Neural crest cell (in vitro differentiated cells): ENCODE results near the gene CLNK. TPM values are rescaled to one million over a fixed set of nuclear protein-coding genes. Genes with fewer than 3 reads are reported as not detected.
A peak's percentile ranks its signal among the peaks of the same experiment; 100 is the strongest.

Experiments
- DNase-seq: peaks from one replicate; pipeline ENCODE4 v3.0.0; 2021; ENCODE audit warnings: low read depth, mixed read lengths, low spot score
- H3K27ac Mint-ChIP-seq: one replicate; pipeline ENCODE4 v1.8.0; 2021; ENCODE audit warnings: mild to moderate bottlenecking, mixed read lengths; ENCODE audit not compliant: unreplicated experiment
- H3K27me3 Mint-ChIP-seq: 2 replicates; pipeline ENCODE4 v1.8.0; 2021; ENCODE audit warnings: low read depth, mild to moderate bottlenecking, mixed read lengths
- H3K36me3 Mint-ChIP-seq: 2 replicates; pipeline ENCODE4 v1.8.0; 2021; ENCODE audit warnings: low read depth, mild to moderate bottlenecking, mixed read lengths
- H3K4me1 Mint-ChIP-seq: 2 replicates; pipeline ENCODE4 v1.8.0; 2021; ENCODE audit warnings: mixed read lengths
- H3K4me3 Mint-ChIP-seq: one replicate; pipeline ENCODE4 v1.8.0; 2021; ENCODE audit warnings: mild to moderate bottlenecking, mixed read lengths
- H3K9me3 Mint-ChIP-seq: 2 replicates; pipeline ENCODE4 v1.8.0; 2021; ENCODE audit warnings: mixed read lengths
- total RNA-seq: library from RNA; stranded (reverse); gene quantifications from 2 replicates; pipeline ENCODE4 v1.2.1, GENCODE V29; 2021
- TF ChIP-seq, protein P1 (sequence below): fragments of 200-600 bp; sonication (generic); conservative IDR thresholded peaks from 2 replicates; pipeline ENCODE4 v1.5.0; 2021; ENCODE audit warnings: antibody characterized with exemption, mild to moderate bottlenecking

The CLNK gene
- total RNA-seq, 1 donor from 2014 or later: not detected

DNA sequence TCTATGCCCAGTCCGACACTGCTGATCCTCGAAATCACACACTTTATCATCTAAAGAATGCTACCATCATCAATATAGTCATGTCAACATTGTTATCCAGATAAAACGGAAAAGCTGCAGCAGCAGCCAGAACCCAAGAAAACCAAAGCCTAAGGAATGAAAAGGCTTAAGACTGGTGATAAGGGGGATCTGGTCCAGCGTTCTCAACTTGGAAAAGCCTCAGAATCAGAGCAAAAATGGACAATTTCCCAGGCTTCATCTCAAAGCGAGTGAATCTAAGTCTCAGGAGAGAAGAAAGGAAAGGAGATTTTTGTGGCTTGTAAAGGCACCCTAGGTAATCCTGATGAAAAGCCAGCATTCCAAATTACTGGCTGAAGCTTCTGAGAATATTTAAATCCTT, 235.6 kb downstream of the CLNK start:
- H3K27ac Mint-ChIP-seq: no peak overlapping the region
- TF ChIP-seq, protein P1, sequence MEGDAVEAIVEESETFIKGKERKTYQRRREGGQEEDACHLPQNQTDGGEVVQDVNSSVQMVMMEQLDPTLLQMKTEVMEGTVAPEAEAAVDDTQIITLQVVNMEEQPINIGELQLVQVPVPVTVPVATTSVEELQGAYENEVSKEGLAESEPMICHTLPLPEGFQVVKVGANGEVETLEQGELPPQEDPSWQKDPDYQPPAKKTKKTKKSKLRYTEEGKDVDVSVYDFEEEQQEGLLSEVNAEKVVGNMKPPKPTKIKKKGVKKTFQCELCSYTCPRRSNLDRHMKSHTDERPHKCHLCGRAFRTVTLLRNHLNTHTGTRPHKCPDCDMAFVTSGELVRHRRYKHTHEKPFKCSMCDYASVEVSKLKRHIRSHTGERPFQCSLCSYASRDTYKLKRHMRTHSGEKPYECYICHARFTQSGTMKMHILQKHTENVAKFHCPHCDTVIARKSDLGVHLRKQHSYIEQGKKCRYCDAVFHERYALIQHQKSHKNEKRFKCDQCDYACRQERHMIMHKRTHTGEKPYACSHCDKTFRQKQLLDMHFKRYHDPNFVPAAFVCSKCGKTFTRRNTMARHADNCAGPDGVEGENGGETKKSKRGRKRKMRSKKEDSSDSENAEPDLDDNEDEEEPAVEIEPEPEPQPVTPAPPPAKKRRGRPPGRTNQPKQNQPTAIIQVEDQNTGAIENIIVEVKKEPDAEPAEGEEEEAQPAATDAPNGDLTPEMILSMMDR: no peak
- H3K27me3 Mint-ChIP-seq: no peaks in the 10 kb centered on the region
- peaks cover 90% of the 10 kb centered on the region for H3K36me3 Mint-ChIP-seq
- no peak overlapping the region for H3K4me3 Mint-ChIP-seq
- DNase-seq: no peak
- peaks cover 36% of the 10 kb centered on the region for H3K9me3 Mint-ChIP-seq
- H3K4me1 Mint-ChIP-seq: peaks cover 4% of the 10 kb centered on the region

DNA sequence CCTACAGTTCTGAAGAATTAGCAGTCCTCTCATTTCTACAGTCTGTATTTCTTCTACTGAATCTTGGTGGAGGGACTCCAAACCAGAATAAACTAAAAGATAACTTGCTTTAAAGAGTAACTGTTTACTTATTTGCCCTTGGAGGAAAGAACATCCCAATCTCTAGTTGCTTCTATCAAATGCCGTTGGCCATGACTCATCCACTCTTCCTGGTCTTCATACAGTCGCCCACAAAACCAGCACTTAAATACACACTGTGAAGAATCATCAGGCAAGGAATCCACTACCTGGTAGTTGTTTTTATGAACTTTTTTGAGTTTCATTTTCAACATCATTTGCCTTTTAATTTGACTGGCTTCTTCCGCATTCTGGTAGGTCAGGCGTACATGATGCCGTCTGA, 241.6 kb downstream of the CLNK start:
- no peaks in the 10 kb centered on the region for H3K27me3 Mint-ChIP-seq
- no peak overlapping the region for H3K4me3 Mint-ChIP-seq
- TF ChIP-seq, protein P1: no peak
- peaks cover 26% of the 10 kb centered on the region for H3K9me3 Mint-ChIP-seq
- H3K36me3 Mint-ChIP-seq: peaks cover 75% of the 10 kb centered on the region
- no peak for DNase-seq
- H3K4me1 Mint-ChIP-seq: no peaks in the 10 kb centered on the region
- no peak overlapping the region for H3K27ac Mint-ChIP-seq

DNA sequence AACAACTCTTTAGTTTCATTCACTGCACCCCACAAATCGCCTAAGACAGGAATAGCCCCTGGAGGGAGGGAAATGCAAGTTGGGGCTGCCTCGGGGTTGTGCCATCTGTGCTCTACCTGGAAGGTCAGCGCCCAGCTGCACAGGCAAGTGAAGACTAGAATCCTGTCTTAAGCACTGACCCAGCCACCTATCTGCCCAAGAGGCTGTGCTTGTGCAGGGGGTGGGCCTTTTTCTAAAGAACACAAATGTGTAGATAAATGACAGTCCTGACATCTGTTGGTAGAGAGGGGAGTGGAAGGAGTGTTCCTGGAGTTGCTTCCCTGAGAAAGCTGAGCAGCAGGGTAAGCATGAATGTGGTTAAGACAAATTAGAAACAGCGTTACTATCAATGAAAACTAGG, 243.1 kb downstream of the CLNK start:
- Mint-ChIP-seq H3K27ac (peak overlapping the region; percentile 17), H3K9me3 (peaks cover 18% of the 10 kb centered on the region), H3K27me3 (no peaks in the 10 kb centered on the region), H3K36me3 (peaks cover 70% of the 10 kb centered on the region), H3K4me1 (no peaks in the 10 kb centered on the region), H3K4me3 (no peak overlapping the region)
- TF ChIP-seq, protein P1: no peak
- DNase-seq: no peak

DNA sequence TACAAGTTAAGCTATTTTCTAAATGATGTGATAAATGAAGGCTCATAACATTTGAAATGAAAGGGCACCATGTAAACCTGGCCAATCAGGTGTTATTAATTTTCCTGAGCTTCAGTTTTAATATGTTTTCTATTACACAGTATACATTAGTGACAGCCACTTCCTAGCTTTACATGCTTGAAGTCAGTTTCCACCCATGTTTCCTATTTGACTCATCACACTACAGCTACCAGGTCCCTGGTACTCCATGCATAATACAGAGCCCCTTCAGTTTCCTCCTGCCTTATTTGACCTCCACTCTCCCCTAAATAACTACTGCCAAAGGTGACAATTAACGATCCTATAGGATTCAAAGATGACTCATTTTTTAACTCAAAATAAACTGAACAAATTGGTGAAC, 245.6 kb downstream of the CLNK start:
- TF ChIP-seq, protein P1: no peak
- H3K4me3 Mint-ChIP-seq: no peak overlapping the region
- H3K36me3 Mint-ChIP-seq: peaks cover 48% of the 10 kb centered on the region
- no peaks in the 10 kb centered on the region for H3K4me1 Mint-ChIP-seq
- H3K9me3 Mint-ChIP-seq: peaks cover 8% of the 10 kb centered on the region
- H3K27me3 Mint-ChIP-seq: no peaks in the 10 kb centered on the region
- H3K27ac Mint-ChIP-seq: no peak overlapping the region
- DNase-seq: no peak

DNA sequence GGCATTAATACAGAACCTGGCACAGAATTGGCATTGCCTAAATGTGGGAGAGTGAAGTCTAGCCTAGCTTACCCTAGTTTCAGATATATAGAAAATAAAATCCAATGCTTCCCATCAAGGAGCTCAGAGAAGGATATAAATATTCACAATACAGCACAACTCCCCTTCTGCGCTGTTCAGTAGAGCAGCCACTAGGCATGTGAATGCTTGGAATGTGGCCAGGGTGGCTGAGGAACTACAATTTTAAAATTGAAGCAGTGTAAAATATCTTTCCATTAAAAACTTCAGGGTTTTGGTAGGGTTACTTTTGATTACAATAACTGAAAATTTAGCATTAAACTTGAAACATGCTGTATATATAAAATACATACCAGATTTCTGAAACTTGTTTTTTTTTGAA, 246.8 kb downstream of the CLNK start:
- H3K4me3 Mint-ChIP-seq: no peak overlapping the region
- no peak overlapping the region for H3K27ac Mint-ChIP-seq
- H3K9me3 Mint-ChIP-seq: no peaks in the 10 kb centered on the region
- no peak for DNase-seq
- peaks cover 36% of the 10 kb centered on the region for H3K36me3 Mint-ChIP-seq
- H3K4me1 Mint-ChIP-seq: no peaks in the 10 kb centered on the region
- H3K27me3 Mint-ChIP-seq: no peaks in the 10 kb centered on the region
- TF ChIP-seq, protein P1: peak; percentile 12

Other genes starting within 250 kb of the CLNK start
- gene ZNF518B, start 227.3 kb downstream of the CLNK start, total RNA-seq: 67.3 and 77.3 TPM in 2 replicates